Nephron (organoid): ENCODE measurements around the gene DNASE2.
"Not testable (repeated sequence)": the region's sequence is repeated elsewhere in the genome, so short reads cannot be mapped to it uniquely, and the experiment has no call there.

Experiments used
- H3K27ac Mint-ChIP-seq, 3 experiments: 2 replicates each; pipeline ENCODE4 v1.8.0; 2020; ENCODE audit warnings: mixed read lengths in 3 of 3, mild to moderate bottlenecking in 2 of 3, moderate library complexity in 1 of 3
- H3K27me3 Mint-ChIP-seq: 2 replicates; pipeline ENCODE4 v1.8.0; 2021; ENCODE audit warnings: low read depth, mild to moderate bottlenecking, moderate library complexity, mixed read lengths
- H3K36me3 Mint-ChIP-seq: 2 replicates; pipeline ENCODE4 v1.8.0; 2020; ENCODE audit warnings: low read depth, mixed read lengths
- H3K4me1 Mint-ChIP-seq: 2 replicates; pipeline ENCODE4 v1.8.0; 2020; ENCODE audit warnings: mixed read lengths
- H3K4me3 Mint-ChIP-seq, 3 experiments: 2 replicates each; pipeline ENCODE4 v1.8.0; 2020; ENCODE audit warnings: mild to moderate bottlenecking in 3 of 3, mixed read lengths in 3 of 3, moderate library complexity in 2 of 3
- H3K9me3 Mint-ChIP-seq: 2 replicates; pipeline ENCODE4 v1.8.0; 2020; ENCODE audit warnings: mixed read lengths
- TF ChIP-seq, protein P1 (sequence below), 3 experiments: fragments of 200-600 bp; sonication (generic); IDR thresholded peaks; one replicate each; pipeline ENCODE4 v1.5.0; 2021; ENCODE audit warnings: antibody characterized with exemption in 3 of 3; ENCODE audit not compliant: unreplicated experiment in 3 of 3

The DNASE2 gene

DNA sequence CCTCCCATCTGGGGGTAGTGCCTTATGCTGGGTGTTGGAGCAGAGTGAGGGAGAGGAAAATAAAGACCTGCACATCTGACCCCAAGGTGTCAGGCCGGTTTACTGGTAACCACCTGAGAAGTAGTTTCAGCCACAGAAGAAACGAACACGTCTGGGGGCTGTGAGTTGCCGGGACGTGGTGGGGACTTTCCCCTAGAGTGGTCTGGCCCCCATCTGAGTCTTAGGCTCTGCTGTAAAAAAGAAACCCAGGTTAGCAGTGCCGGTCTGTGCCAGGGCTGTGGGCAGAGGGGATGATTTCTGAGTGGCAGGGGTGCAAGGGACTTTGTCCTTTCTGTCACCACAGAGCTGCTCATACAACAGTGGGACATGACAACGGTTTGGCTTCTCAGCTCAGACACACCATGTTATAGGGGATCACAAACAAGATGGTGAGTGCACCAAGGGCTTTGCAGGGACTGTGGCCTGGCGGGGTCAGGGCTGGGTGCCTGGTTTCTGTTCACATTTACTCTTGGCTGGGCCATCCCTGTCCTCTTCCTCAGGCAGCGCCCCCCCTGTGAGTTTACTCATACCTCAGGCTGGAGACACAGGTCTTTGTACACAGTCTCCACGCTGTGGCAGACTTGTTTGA is 18.8 kb upstream of the DNASE2 start:
- no peak overlapping the region for H3K27ac Mint-ChIP-seq
- TF ChIP-seq, protein P1, sequence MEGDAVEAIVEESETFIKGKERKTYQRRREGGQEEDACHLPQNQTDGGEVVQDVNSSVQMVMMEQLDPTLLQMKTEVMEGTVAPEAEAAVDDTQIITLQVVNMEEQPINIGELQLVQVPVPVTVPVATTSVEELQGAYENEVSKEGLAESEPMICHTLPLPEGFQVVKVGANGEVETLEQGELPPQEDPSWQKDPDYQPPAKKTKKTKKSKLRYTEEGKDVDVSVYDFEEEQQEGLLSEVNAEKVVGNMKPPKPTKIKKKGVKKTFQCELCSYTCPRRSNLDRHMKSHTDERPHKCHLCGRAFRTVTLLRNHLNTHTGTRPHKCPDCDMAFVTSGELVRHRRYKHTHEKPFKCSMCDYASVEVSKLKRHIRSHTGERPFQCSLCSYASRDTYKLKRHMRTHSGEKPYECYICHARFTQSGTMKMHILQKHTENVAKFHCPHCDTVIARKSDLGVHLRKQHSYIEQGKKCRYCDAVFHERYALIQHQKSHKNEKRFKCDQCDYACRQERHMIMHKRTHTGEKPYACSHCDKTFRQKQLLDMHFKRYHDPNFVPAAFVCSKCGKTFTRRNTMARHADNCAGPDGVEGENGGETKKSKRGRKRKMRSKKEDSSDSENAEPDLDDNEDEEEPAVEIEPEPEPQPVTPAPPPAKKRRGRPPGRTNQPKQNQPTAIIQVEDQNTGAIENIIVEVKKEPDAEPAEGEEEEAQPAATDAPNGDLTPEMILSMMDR (IDR thresholded peaks at IDR 0.05; ENCODE audit: unreplicated experiment in 3 of 3), result no peak
- no peak overlapping the region for H3K4me3 Mint-ChIP-seq
- H3K27me3 Mint-ChIP-seq, result no peaks in the 10 kb centered on the region
- H3K36me3 Mint-ChIP-seq, result peaks cover 2% of the 10 kb centered on the region
- no peaks in the 10 kb centered on the region for H3K9me3 Mint-ChIP-seq
- H3K4me1 Mint-ChIP-seq, result no peaks in the 10 kb centered on the region

DNA sequence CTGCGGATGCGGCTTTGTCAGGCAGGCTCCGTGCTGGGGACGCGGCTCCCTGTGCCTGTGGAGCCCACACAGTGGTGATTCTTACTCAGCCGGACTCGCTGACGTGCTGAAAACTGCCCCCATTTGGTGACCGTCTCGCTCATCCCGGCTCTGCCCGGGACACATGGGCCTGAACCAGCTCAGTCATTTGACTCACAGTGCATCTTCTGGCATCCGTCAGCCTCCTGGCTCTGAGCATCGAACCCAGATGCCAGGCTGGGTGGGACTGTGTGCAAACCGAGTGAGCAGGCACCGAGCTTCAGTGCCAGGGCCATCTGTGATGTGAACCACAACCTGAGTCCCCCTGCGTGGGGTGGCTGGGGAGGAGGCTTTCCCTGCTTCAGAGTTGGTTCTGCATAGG is 15.2 kb upstream of the DNASE2 start:
- Mint-ChIP-seq H3K27me3 (peaks cover 3% of the 10 kb centered on the region), H3K9me3 (no peaks in the 10 kb centered on the region), H3K27ac (no peak overlapping the region), H3K4me1 (no peaks in the 10 kb centered on the region), H3K36me3 (peaks cover 8% of the 10 kb centered on the region), H3K4me3 (no peak overlapping the region)
- TF ChIP-seq, protein P1 (IDR thresholded peaks at IDR 0.05; ENCODE audit: unreplicated experiment in 3 of 3), result no peak

DNA sequence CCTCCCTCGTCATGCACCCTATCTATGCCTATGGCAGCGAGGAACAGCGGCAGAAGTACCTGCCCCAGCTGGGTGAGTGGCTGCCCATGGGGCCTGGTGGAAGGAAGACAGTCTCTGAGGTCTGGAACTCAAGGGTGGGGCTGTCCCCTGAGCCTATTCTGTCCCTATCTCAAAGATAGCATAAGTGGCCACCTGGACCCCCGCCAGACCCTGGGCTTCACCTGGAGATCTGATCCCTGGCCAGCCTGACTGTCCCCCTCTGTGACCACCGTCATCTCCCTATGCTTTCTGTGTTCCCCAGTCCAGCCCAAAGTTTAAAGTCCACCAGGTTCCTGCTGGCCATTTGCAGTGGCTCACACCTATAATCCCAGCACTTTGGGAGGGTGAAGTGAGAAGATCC is 12.3 kb upstream of the DNASE2 start:
- H3K9me3 Mint-ChIP-seq, result no peaks in the 10 kb centered on the region
- peaks cover 10% of the 10 kb centered on the region for H3K4me1 Mint-ChIP-seq
- H3K4me3 Mint-ChIP-seq, result peak overlapping the region; percentile 95 to 96 (median 95)
- H3K27ac Mint-ChIP-seq, result no peak overlapping the region
- H3K36me3 Mint-ChIP-seq, result peaks cover 8% of the 10 kb centered on the region
- H3K27me3 Mint-ChIP-seq, result peaks cover 12% of the 10 kb centered on the region
- TF ChIP-seq, protein P1 (IDR thresholded peaks at IDR 0.05; ENCODE audit: unreplicated experiment in 3 of 3), result no peak

- TF ChIP-seq, protein P1 (IDR thresholded peaks at IDR 0.05; ENCODE audit: unreplicated experiment in 3 of 3), result no peak
- H3K9me3 Mint-ChIP-seq, result no peaks in the 10 kb centered on the region
- peaks cover 32% of the 10 kb centered on the region for H3K27me3 Mint-ChIP-seq
- H3K27ac Mint-ChIP-seq, result no peak overlapping the region
- H3K4me3 Mint-ChIP-seq, result peak overlapping the region; percentile 95 to 96 (median 95)
- peaks cover 8% of the 10 kb centered on the region for H3K36me3 Mint-ChIP-seq
- peaks cover 11% of the 10 kb centered on the region for H3K4me1 Mint-ChIP-seq
These were observed 10.3 kb upstream of the DNASE2 start for GRCh38 chr19:12891553-12892021.

DNA sequence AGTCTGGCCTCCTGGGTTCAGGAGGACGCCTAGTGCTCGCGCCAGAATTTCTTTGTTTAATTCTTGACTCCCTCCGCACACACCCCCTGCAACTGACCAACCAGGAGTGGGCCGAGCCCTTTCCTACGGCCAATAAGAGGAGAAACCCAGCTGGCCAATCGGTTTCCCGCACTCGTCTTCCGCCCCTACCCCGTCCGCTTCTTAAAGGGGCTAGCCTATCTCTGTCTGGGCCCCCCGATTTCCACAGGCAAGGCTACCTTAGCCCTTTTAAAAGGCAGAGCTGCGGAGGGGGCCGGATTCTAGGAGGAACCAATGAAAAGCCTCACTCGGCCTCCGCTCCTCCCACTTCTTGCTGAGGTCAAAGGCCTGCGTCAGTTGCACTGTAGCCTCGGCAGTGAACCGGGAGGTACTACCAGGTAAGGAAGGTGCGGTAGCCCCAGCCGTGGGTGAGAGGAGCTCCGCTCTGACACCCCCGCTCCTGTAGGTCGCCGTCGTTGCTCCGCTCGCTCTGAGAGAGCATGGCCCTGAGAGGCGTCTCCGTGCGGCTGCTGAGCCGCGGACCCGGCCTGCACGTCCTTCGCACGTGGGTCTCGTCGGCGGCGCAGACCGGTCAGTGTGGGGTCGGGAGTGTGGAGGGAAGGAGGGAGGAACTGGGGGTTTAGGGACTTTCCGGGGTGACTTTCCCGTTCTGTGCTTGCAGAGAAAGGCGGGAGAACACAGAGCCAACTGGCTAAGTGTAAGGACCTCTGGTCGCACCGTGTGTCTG is 9.7 kb upstream of the DNASE2 start, which contains the start of gene GCDH:
TSS of gene GCDH (plus strand) at position 374 of the 766 bp plus-strand sequence. CDS start at position 519, 145 bp downstream.
- TF ChIP-seq, protein P1 (IDR thresholded peaks at IDR 0.05; ENCODE audit: unreplicated experiment in 3 of 3), result no peak
- H3K4me3 Mint-ChIP-seq, result peak within 1 kb of the TSS; percentile 95 to 96 (median 95)
- H3K27ac Mint-ChIP-seq, result peak within 1 kb of the TSS in 2 of 3 experiments; percentile 78 to 90
- H3K4me1 Mint-ChIP-seq, result peaks cover 15% of the 10 kb centered on the region
- peaks cover 38% of the 10 kb centered on the region for H3K27me3 Mint-ChIP-seq
- peaks cover 8% of the 10 kb centered on the region for H3K36me3 Mint-ChIP-seq
- H3K9me3 Mint-ChIP-seq, result no peaks in the 10 kb centered on the region

- H3K36me3 Mint-ChIP-seq, H3K9me3 Mint-ChIP-seq: not testable (repeated sequence)
- Mint-ChIP-seq H3K27ac (peak overlapping the region in 2 of 3 experiments; percentile 78 to 90), H3K27me3 (peaks cover 40% of the 10 kb centered on the region), H3K4me1 (peaks cover 15% of the 10 kb centered on the region), H3K4me3 (peak overlapping the region; percentile 95 to 96 (median 95))
These were observed 9.1 kb upstream of the DNASE2 start for GRCh38 chr19:12890299-12890786.
